Measurements from ENCODE around the gene CCNI. TPM values are rescaled to one million over a fixed set of nuclear protein-coding genes. Genes with fewer than 3 reads are reported as not detected.
"Not testable (repeated sequence)": the region's sequence is repeated elsewhere in the genome, so short reads cannot be mapped to it uniquely, and the experiment has no call there.

CCNI gene
- total and polyA plus RNA-seq, 4 donors = 36.2 to 87.5 (median 62.3) TPM

DNA sequence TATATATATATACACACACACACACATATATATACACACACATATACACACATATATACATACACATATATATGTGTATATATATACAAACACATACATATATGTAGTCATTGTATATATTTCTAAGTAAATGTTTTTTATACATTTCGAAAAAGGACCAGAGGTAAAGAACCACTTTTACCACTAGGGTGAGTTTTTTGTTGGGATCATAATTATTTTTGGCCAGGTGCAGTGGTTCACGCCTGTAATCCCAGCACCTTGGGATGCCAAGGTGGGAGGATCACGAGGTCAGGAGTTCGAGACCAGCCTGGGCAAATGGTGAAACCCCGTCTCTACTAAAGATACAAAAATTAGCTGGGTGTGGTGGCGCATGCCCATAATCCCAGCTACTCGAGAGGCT is 46.0 kb downstream of the CCNI start:
- not testable (repeated sequence) for H3K9me3 ChIP-seq (ENCODE audit: control insufficient read depth in 4 of 4, low read length in 3 of 4); H3K4me1 ChIP-seq (ENCODE audit: control insufficient read depth in 4 of 4, insufficient read depth in 4 of 4, low read length in 3 of 4); H3K27ac ChIP-seq (ENCODE audit: low read depth in 1 of 2, low read length in 2 of 2); DNase-seq (ENCODE audit: low spot score); H3K4me3 ChIP-seq (ENCODE audit: low read depth in 1 of 3, low read length in 3 of 3); H3K9ac ChIP-seq (ENCODE audit: low read depth in 1 of 2, low read length in 2 of 2); H3K27me3 ChIP-seq (ENCODE audit: control insufficient read depth in 4 of 4, insufficient read depth in 4 of 4, low read length in 3 of 4)
- WGBS = 97% methylated on average over 7 of the region's 7 CpGs
- peaks cover 5 to 11% (median 8%) of the 10 kb centered on the region in 4 donors for H3K36me3 ChIP-seq (ENCODE audit: control insufficient read depth in 4 of 4, insufficient read depth in 3 of 4, low read depth in 1 of 4, low read length in 3 of 4)

DNA sequence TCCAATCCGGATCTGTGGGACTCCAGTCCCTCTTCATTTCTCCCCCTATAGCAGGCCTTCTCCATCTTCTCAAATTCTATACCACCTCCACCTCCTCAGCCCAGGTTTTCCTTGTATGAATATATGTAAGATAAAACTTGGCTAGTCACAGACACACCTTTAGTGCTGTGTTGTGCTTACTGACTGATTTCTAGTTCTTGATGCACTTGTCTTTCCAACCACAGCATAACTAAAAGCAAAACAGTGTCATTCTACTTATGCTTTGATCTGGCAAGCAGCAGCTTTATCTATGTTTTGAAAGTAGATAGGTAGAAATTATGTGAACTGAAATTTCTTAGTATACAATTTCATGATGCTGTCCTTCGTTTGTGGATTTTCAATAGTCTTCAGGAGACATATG is 47.5 kb downstream of the CCNI start:
- H3K27me3 ChIP-seq (ENCODE audit: control insufficient read depth in 4 of 4, insufficient read depth in 4 of 4, low read length in 3 of 4) = no peaks in the 10 kb centered on the region
- no peak overlapping the region for H3K4me3 ChIP-seq (ENCODE audit: low read depth in 1 of 3, low read length in 3 of 3)
- no peak for DNase-seq (ENCODE audit: low spot score)
- no peak overlapping the region for H3K27ac ChIP-seq (ENCODE audit: low read depth in 1 of 2, low read length in 2 of 2)
- peaks cover 4 to 14% (median 12%) of the 10 kb centered on the region in 4 donors for H3K4me1 ChIP-seq (ENCODE audit: control insufficient read depth in 4 of 4, insufficient read depth in 4 of 4, low read length in 3 of 4)
- no peak for TF ChIP-seq HNF4A (conservative IDR thresholded peaks at IDR 0.05)
- no peak for TF ChIP-seq RXRA (IDR thresholded peaks at IDR 0.05)
- WGBS = 95% methylated on average over 2 of the region's 2 CpGs
- H3K9me3 ChIP-seq (ENCODE audit: control insufficient read depth in 4 of 4, low read length in 3 of 4) = no peaks in the 10 kb centered on the region
- peaks cover 5 to 11% (median 7%) of the 10 kb centered on the region in 4 donors for H3K36me3 ChIP-seq (ENCODE audit: control insufficient read depth in 4 of 4, insufficient read depth in 3 of 4, low read depth in 1 of 4, low read length in 3 of 4)
- no peak overlapping the region for H3K9ac ChIP-seq (ENCODE audit: low read depth in 1 of 2, low read length in 2 of 2)

DNA sequence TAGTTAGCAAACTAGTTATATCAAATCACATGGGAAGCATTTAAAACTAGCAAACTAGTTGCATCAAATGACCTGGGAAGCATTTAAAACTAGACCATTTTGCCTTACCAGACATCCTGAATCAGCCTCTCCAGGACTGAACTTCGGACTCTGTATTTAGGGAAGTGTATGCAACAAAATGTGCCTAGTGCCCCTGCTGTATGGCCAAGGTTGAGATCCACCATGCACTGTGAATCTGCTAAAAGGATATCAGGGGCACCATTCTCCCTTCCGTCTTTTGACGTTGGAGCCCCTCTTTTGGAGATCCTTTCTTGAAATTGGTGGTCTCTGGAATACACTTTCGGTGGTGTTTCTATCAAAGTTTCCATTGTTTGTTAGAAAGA is 49.5 kb downstream of the CCNI start:
- Histone ChIP-seq H3K9ac (ENCODE audit: low read depth in 1 of 2, low read length in 2 of 2) (no peak overlapping the region), H3K4me3 (ENCODE audit: low read depth in 1 of 3, low read length in 3 of 3) (no peak overlapping the region), H3K36me3 (ENCODE audit: control insufficient read depth in 4 of 4, insufficient read depth in 3 of 4, low read depth in 1 of 4, low read length in 3 of 4) (peaks cover 4 to 6% (median 5%) of the 10 kb centered on the region in 4 donors), H3K4me1 (ENCODE audit: control insufficient read depth in 4 of 4, insufficient read depth in 4 of 4, low read length in 3 of 4) (peaks cover 8 to 32% (median 28%) of the 10 kb centered on the region in 4 donors), H3K27ac (ENCODE audit: low read depth in 1 of 2, low read length in 2 of 2) (no peak overlapping the region), H3K9me3 (ENCODE audit: control insufficient read depth in 4 of 4, low read length in 3 of 4) (no peaks in the 10 kb centered on the region), H3K27me3 (ENCODE audit: control insufficient read depth in 4 of 4, insufficient read depth in 4 of 4, low read length in 3 of 4) (no peaks in the 10 kb centered on the region)
- no peak for DNase-seq (ENCODE audit: low spot score)
- TF ChIP-seq SP1 (IDR thresholded peaks at IDR 0.05) = no peak
- TF ChIP-seq FOXA2 (IDR thresholded peaks at IDR 0.05) = no peak
- peak; percentile 5 to 54 for TF ChIP-seq HNF4A (conservative IDR thresholded peaks at IDR 0.05)
- TF ChIP-seq, protein P1, sequence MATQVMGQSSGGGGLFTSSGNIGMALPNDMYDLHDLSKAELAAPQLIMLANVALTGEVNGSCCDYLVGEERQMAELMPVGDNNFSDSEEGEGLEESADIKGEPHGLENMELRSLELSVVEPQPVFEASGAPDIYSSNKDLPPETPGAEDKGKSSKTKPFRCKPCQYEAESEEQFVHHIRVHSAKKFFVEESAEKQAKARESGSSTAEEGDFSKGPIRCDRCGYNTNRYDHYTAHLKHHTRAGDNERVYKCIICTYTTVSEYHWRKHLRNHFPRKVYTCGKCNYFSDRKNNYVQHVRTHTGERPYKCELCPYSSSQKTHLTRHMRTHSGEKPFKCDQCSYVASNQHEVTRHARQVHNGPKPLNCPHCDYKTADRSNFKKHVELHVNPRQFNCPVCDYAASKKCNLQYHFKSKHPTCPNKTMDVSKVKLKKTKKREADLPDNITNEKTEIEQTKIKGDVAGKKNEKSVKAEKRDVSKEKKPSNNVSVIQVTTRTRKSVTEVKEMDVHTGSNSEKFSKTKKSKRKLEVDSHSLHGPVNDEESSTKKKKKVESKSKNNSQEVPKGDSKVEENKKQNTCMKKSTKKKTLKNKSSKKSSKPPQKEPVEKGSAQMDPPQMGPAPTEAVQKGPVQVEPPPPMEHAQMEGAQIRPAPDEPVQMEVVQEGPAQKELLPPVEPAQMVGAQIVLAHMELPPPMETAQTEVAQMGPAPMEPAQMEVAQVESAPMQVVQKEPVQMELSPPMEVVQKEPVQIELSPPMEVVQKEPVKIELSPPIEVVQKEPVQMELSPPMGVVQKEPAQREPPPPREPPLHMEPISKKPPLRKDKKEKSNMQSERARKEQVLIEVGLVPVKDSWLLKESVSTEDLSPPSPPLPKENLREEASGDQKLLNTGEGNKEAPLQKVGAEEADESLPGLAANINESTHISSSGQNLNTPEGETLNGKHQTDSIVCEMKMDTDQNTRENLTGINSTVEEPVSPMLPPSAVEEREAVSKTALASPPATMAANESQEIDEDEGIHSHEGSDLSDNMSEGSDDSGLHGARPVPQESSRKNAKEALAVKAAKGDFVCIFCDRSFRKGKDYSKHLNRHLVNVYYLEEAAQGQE (IDR thresholded peaks at IDR 0.05) = no peak
- TF ChIP-seq GABPA (IDR thresholded peaks at IDR 0.05 in 1 of 2, conservative IDR thresholded peaks at IDR 0.05 in 1 of 2) = no peak
- no peak for TF ChIP-seq TAF1 (conservative IDR thresholded peaks at IDR 0.05)
- TF ChIP-seq RAD21 (IDR thresholded peaks at IDR 0.05) = no peak
- TF ChIP-seq, protein P2, sequence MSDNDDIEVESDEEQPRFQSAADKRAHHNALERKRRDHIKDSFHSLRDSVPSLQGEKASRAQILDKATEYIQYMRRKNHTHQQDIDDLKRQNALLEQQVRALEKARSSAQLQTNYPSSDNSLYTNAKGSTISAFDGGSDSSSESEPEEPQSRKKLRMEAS (IDR thresholded peaks at IDR 0.05) = no peak
- TF ChIP-seq YY1 (IDR thresholded peaks at IDR 0.05) = no peak
- no peak for TF ChIP-seq NR2F2 (IDR thresholded peaks at IDR 0.05)
- TF ChIP-seq, protein P3, sequence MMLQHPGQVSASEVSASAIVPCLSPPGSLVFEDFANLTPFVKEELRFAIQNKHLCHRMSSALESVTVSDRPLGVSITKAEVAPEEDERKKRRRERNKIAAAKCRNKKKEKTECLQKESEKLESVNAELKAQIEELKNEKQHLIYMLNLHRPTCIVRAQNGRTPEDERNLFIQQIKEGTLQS (IDR thresholded peaks at IDR 0.05) = no peak
- TF ChIP-seq, protein P4, sequence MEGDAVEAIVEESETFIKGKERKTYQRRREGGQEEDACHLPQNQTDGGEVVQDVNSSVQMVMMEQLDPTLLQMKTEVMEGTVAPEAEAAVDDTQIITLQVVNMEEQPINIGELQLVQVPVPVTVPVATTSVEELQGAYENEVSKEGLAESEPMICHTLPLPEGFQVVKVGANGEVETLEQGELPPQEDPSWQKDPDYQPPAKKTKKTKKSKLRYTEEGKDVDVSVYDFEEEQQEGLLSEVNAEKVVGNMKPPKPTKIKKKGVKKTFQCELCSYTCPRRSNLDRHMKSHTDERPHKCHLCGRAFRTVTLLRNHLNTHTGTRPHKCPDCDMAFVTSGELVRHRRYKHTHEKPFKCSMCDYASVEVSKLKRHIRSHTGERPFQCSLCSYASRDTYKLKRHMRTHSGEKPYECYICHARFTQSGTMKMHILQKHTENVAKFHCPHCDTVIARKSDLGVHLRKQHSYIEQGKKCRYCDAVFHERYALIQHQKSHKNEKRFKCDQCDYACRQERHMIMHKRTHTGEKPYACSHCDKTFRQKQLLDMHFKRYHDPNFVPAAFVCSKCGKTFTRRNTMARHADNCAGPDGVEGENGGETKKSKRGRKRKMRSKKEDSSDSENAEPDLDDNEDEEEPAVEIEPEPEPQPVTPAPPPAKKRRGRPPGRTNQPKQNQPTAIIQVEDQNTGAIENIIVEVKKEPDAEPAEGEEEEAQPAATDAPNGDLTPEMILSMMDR (IDR thresholded peaks at IDR 0.05; ENCODE audit: low read depth, low read length, missing input control) = no peak
- TF ChIP-seq HNF4G (IDR thresholded peaks at IDR 0.05) = peak; percentile 28
- no peak for TF ChIP-seq EGR1 (IDR thresholded peaks at IDR 0.05; ENCODE audit: low read depth in 2 of 2)
- TF ChIP-seq JUND (IDR thresholded peaks at IDR 0.05) = no peak
- WGBS = 98% methylated on average over 4 of the region's 4 CpGs
